Embryonic facial prominence (tissue), 1 donor: Measurements from ENCODE around the gene IYD.
"Not testable (repeated sequence)": the region's sequence is repeated elsewhere in the genome, so short reads cannot be mapped to it uniquely, and the experiment has no call there.

Experiments used
- DNase-seq: peaks from one replicate; pipeline ENCODE4 v3.0.0-alpha.2; 2016; ENCODE audit errors: extremely low spot score

Gene IYD

DNA sequence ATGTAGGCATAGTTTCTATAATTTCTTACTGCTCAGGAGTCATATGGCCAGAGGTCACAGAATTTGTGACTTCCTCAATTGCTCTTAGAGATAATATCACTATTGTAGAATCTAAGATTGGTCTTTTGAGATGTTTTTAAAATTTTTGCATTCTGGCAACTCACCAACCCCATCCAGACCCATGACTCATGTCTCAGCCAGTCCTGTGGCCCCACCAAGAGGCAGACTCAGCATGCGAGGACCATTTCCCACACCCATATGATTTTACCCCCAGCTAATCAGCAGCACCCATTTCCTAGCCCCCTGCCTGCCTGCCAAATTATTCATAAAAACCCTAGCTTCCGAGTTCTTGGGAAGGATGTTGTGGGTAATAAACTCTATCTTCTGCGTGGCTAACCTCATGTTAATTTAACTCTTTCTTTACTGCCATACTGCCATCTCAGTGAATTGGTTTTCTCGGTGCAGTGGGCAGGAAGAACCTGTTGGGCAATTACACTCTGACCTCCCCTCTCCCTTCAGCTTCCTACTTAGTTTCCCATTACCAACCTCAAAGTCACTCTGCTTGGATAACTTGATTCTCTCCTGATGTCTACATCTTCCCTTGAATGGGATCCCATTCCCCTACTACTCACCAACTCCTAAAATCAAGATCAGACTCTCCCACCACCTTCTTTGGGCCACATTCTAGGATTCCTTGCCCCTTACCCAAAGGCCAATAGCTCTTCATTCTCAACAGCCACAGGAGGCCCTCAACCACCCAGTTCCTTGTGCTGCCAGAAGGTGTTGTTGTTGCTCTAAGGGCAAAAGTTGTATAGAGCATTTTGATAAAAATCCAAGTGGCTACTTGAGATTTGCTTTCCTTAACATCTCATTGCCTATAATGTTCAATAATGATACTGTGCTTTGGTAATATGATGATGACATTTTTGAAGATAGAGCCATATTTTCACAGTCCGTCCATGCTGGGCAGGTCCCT is 16.2 kb upstream of the IYD start:
- no peak for DNase-seq

GRCh38 chr6:150353445-150353844 is 15.4 kb upstream of the IYD start:
- no peak for DNase-seq

DNA sequence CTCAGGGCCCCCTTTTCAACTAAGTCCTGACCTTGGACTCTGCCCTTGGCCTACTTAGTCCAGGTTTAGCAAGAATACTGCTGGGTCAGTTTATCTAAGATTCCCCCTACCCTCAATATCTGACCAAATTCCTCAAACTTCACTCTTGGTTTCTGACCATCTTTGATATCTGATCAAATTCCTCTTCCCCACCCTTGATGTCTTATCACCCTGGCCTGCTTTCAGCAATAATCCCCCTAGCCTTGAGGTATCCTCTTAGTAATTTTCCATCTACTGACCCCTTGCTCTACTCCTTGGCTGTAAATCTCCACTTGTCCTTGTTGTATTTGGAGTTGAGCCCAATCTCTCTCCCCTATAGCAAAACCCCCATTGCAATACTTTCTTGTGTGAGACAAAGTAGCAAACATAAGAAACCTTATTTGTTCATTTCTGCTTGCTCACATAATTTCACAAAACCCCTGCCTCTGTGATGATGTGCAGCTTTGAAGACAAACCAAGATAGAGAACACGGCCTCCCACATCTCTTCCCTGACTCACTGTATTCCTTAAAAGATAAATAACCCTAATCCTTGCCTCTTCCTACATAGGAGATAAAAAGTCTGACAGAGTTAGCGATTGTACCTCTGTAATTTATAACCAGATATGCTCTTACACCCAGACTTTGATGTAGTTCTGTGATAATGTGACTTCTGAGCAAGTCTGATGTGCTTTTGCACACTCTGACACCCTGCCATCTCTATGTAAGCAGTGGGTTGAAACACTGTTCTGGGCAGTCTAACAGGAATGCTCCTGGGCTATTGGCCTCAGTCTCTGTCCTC is 13.8 kb upstream of the IYD start:
- DNase-seq: no peak

GRCh38 chr6:150355932-150356331 is 12.9 kb upstream of the IYD start:
- no peak for DNase-seq

- DNase-seq: no peak
Observed at GRCh38 chr6:150361876-150362275, 6.9 kb upstream of the IYD start.

DNA sequence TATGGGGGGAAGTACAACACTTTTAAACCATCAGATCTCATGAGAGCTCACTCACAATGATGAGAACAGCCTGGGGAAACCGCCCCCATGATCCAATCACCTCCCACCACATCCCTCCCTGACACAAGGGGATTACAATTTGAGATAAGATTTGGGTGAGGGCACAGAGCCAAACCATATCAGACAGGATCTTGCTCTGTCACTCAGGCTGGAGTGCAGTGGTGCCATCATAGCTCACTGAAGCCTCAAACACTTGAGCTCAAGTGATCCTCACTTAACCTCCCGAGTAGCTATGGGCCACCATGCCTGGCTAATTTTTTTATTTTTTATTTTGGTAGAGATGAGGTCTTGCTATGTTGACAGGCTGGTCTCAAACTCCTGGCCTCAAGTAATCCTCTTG is 5.1 kb upstream of the IYD start:
- no peak for DNase-seq

- no peak for DNase-seq
Observed at GRCh38 chr6:150366118-150366778, 2.6 kb upstream of the IYD start.

GRCh38 chr6:150369408-150369807 is 596 bp downstream of the IYD start:
- DNase-seq: no peak

DNA sequence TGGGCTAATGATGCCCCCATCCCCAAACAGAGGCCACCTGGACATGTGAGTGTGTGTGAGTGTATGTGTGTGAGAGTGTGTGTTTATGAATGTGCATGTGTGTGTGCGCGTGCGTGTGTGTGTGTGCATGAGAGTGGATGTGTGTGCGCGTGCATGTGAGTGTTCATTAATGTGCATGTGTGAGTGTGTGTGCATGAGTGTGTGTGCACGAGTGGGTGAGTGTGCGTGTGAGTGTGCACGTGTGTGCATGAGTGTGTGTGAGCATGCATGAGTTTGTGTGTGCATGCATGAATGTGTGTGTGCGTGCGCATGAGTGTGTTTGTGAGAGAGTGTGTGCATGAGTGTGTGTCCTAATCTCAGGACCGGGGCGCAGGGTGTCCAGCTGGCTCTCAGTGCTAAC is 1.3 kb downstream of the IYD start:
- no peak for DNase-seq

DNA sequence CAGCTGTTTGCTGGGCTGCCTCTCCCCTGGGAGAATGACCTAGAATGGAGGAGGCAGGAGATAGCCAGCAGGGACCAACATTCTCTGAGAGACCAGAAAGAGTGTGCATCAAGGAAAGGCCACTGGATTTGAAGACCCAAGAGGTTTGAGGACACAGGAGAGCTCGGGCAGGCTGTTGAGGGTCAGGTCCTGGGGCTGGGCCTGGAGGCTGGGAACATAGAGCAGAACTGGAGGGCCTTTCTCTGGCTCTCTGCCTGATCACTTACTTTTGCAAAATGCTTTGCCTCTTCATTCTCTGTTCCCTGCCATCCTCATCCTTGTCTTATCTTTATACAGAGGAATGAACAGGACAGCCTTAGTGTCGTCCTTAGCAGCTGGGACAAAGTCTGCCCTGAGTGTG is 2.5 kb downstream of the IYD start:
- DNase-seq: no peak

DNA sequence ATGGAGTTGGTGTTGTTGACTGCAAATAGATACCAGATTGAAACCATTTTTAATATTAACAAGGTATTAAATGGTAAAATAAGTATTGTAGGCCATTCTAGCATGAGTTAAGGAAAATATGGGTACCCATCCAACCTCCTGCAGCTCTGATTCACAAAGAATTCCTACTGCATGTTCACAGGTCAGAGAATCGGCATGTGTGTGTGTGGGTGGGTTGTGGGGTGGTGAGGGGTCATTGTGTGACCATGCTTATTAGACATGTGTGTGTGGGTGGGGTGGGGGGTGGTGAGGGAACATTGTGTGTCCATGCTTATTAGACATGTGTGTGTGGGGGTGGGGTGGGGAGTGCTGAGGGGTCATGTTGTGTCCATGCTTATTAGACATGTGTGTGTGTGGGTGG is 3.2 kb downstream of the IYD start:
- no peak for DNase-seq

DNA sequence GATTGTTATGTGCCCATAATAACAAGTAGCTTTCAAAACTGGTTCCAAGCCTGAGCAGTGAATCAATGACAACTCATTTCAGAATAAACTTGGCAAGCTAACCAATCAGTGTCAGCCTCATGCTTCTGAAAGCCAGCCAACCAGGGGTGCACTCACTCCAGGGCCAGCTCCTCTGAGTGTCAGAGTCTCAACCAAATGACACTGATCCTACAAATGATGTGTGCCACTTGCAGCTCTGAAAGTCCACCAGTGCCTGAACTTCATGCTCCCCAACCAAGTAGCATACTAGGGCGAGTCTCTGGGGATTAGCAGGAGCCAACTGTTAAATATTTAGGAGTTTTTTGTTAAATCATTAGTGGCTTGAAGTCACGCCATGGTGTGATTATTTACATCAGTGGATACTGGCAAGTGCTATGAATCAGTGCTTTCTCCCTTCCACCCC is 4.5 kb downstream of the IYD start:
- DNase-seq: no peak

- DNase-seq: not testable (repeated sequence)
Observed at GRCh38 chr6:150374346-150374745, 5.5 kb downstream of the IYD start.

GRCh38 chr6:150377211-150377781 is 8.5 kb downstream of the IYD start:
- DNase-seq: no peak

DNA sequence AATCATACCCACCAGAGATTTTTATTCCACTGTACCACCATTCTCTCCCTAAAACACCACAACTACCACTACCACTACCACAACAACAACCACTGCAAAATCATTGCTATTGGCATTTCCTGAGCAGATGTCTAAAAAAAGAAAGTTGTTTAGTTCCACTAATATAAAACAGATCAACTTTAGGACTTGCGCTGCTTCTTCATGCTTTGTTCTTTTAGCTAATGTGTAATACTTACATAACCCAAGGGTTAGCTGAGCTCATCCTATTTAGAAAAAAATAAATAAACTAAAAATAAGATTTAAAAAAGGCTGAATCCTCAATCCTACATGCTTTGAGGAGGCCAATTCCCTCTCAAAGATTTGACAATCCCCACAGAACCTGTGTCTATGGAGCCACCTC is 11.4 kb downstream of the IYD start:
- no peak for DNase-seq

- DNase-seq: no peak
Observed at GRCh38 chr6:150382171-150382570, 13.4 kb downstream of the IYD start.

- DNase-seq: no peak
Observed at GRCh38 chr6:150391414-150391813, 22.6 kb downstream of the IYD start.

DNA sequence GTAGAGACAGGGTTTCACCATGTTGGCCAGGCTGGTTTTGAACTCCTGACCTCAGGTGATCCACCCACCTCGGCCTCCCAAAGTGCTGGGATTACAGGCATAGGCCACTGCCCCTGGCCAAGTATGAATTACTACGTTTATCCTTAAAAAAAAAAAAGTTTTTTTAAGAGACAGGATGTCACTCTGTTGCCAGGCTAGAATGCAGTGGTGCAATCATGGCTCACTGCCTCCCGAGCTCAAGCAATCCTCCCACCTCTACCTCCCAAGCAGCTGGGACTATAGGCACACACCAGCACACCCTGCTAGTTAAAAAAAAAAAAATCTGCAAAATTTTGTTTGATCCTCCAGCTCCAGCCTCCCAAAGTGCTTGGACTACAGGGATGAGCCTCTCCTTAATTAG is 23.1 kb downstream of the IYD start:
- DNase-seq: no peak

DNA sequence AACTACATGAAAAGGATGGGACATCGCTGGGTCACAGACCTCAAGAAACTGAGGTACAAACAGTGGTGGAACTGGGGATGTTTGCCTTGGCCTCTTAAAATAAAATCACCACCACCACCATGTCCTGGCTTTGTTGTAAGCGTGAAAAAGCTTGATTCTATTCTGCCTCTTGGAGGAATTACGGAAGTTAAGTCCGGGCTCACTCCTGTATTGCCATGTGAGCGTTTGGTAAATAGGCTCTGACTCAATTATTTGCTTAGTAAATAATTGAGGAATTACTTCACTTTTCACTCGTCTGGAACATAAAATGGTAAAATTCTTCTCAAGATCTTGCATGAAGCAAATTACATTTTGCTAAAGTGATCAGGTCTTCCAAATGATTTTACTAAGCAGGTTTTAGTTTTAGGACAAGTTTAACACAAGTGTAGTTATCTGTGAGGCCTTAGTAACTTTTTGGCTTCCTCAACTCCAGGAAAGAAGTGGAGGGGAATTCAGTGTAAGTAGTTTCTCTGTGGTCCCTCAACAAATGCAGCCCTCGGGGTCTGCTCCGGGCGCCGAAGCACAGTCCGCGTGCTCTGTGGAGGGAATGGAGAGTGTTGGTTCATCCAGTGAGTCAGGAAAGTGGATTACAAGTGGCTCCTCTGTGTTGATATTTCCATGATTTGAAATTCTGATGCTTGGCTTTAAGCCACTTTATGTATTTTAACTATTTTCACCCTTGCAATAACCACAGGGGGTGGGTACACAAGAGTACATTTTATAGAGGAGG is 23.8 kb downstream of the IYD start:
- DNase-seq: no peak

DNA sequence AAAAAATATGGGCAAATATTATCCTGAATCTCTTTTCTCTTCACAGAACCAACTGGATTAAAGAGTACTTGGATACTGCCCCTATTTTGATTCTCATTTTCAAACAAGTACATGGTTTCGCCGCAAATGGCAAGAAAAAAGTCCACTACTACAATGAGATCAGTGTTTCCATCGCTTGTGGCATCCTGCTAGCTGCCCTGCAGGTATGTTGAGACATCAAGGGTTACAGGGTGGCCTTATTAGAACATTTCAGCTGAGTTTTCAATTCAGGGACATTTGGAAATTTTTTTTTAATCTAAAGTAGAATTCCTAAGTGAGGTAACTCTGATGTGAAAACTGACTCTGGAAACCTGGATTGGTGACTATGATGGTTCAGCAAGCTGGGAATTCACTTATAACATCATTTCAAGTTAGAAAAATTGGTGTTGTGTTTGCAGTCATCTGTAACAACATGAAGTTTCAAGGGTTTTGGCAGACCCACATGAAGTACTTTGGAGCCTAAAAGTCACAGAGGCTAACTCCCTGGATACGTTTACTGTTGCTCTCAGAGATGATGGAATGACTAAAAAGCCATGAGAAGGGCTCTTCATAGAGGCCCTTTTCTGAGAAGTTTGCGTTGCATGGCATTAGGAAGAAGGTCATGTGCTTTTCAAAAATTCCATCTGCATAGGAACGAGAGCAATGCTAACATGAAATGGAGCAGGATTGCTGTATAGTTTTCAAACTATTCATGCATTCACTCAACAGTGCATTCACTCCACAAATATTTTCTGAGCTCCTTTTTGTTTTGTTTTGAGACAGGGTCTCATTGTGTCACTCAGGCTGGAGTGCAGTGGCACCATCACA is 25.5 kb downstream of the IYD start:
- DNase-seq: no peak
